ENCODE measurements around the gene FBRS. TPM values are rescaled to one million over a fixed set of nuclear protein-coding genes. Genes with fewer than 3 reads are reported as not detected.

Gene FBRS
- total and polyA plus RNA-seq, 2 of the 13 experiments (the other 11 are each of a cell fraction or from before 2014, with no cell fraction given) = 13.7 to 16.2 TPM

- TF ChIP-seq ZNF563 (CRISPR knock-in tag; IDR thresholded peaks at IDR 0.05) (peak; percentile 87; the same call in 1 of the 2 replicates), MLLT10 (CRISPR knock-in tag; IDR thresholded peaks at IDR 0.05) (0 out of 2 replicates have a peak, but pooled peaks have one; percentile 69), POGZ (CRISPR knock-in tag; IDR thresholded peaks at IDR 0.05) (peak; percentile 84), SMC3 (IDR thresholded peaks at IDR 0.05; ENCODE audit: low read length) (no peak), DMAP1 (CRISPR knock-in tag; IDR thresholded peaks at IDR 0.05) (peak; percentile 95), FOXA3 (CRISPR knock-in tag; IDR thresholded peaks at IDR 0.05) (peak; percentile 45), ZBTB21 (CRISPR knock-in tag; IDR thresholded peaks at IDR 0.05) (peak; percentile 45), NFIB (CRISPR knock-in tag; IDR thresholded peaks at IDR 0.05; ENCODE audit: borderline replicate concordance) (no peak), ZBTB49 (CRISPR knock-in tag; IDR thresholded peaks at IDR 0.05; ENCODE audit: borderline replicate concordance) (no peak), JUND (CRISPR knock-in tag; IDR thresholded peaks at IDR 0.05) (no peak), ATM (IDR thresholded peaks at IDR 0.05; ENCODE audit: borderline replicate concordance) (no peak), PLRG1 (conservative IDR thresholded peaks at IDR 0.05) (no peak), ATF7 (IDR thresholded peaks at IDR 0.05) (no peak), ATF7 (CRISPR knock-in tag; IDR thresholded peaks at IDR 0.05) (no peak), MXI1 (IDR thresholded peaks at IDR 0.05; ENCODE audit: borderline replicate concordance, low read depth, low read length) (peak; percentile 93; the same call in 2 of the 3 replicates), ZFP37 (CRISPR knock-in tag; IDR thresholded peaks at IDR 0.05; ENCODE audit: borderline replicate concordance) (peak; percentile 28; the same call in 1 of the 2 replicates), ZNF790 (CRISPR knock-in tag; IDR thresholded peaks at IDR 0.05; ENCODE audit: borderline replicate concordance) (peak; percentile 61; the same call in 1 of the 2 replicates), SP5 (CRISPR knock-in tag; IDR thresholded peaks at IDR 0.05; ENCODE audit: borderline replicate concordance, low read depth) (no peak), DDIT3 (CRISPR knock-in tag; IDR thresholded peaks at IDR 0.05) (no peak), ZNF761 (CRISPR knock-in tag; conservative IDR thresholded peaks at IDR 0.05) (peak; percentile 67; the same call in 1 of the 2 replicates), AGO2 (optimal IDR thresholded peaks at IDR 0.05; ENCODE audit: low read depth, low read length) (peak; percentile 94), ZNF317 (CRISPR knock-in tag; IDR thresholded peaks at IDR 0.05) (peak; percentile 91; the same call in 1 of the 2 replicates), ATF1 (CRISPR knock-in tag; IDR thresholded peaks at IDR 0.05) (peak; percentile 91), PHF8 (CRISPR knock-in tag; IDR thresholded peaks at IDR 0.05) (peak; percentile 100), SMAD1 (CRISPR knock-in tag; IDR thresholded peaks at IDR 0.05; ENCODE audit: borderline replicate concordance, low read depth) (no peak), PHF5A (CRISPR knock-in tag; IDR thresholded peaks at IDR 0.05; ENCODE audit: low read depth, unreplicated experiment) (peak; percentile 81)
- TF ChIP-seq, protein P1, sequence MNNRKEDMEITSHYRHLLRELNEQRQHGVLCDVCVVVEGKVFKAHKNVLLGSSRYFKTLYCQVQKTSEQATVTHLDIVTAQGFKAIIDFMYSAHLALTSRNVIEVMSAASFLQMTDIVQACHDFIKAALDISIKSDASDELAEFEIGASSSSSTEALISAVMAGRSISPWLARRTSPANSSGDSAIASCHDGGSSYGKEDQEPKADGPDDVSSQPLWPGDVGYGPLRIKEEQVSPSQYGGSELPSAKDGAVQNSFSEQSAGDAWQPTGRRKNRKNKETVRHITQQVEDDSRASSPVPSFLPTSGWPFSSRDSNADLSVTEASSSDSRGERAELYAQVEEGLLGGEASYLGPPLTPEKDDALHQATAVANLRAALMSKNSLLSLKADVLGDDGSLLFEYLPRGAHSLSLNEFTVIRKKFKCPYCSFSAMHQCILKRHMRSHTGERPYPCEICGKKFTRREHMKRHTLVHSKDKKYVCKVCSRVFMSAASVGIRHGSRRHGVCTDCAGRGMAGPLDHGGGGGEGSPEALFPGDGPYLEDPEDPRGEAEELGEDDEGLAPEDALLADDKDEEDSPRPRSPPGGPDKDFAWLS (CRISPR knock-in tag; IDR thresholded peaks at IDR 0.05; ENCODE audit: borderline replicate concordance) = no peak
Observed at GRCh38 chr16:30609926-30610839, 48.0 kb upstream of the FBRS start, which contains the start of gene ZNF689 (continued).
